8988T (cell line): Measurements from ENCODE around the gene ADCK1.

ENCODE experiments used
- DNase-seq: peaks from one replicate; pipeline ENCODE4 v3.0.0; 2011

Gene ADCK1

DNA sequence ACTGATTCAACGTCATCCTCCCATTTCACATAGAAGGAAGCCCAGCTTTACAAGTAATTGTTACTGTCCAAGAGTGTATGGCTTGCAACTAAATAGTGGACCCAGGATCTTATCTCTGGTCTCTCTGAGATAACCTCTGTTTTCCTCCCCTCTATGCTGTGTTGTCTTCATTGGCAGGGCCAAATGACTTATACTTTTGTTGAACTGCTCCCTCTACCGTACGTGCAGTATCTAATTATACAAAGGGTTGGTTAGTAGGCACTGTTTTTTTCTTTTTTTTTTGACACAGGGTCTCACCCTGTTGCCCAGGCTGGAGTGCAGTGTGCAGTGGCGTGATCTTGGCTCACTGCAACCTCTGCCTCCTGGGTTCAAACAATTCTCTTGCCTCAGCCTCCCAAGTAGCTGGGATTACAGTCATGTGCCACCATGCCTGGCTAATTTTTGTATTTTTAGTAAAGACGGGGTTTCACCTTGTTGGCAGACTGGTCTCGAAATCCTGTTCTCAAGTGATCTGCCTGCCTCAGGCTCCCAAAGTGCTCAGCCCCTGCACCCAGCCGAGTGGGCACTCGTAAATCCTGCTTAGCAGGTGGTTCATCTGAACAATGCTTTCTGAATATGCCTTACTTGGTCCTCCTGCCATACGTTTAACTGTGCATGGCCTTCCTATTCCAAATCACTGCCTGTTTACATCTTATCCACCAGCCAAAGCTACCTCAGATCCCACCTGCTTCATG is 162.1 kb downstream of the ADCK1 start:
- no peak for DNase-seq

DNA sequence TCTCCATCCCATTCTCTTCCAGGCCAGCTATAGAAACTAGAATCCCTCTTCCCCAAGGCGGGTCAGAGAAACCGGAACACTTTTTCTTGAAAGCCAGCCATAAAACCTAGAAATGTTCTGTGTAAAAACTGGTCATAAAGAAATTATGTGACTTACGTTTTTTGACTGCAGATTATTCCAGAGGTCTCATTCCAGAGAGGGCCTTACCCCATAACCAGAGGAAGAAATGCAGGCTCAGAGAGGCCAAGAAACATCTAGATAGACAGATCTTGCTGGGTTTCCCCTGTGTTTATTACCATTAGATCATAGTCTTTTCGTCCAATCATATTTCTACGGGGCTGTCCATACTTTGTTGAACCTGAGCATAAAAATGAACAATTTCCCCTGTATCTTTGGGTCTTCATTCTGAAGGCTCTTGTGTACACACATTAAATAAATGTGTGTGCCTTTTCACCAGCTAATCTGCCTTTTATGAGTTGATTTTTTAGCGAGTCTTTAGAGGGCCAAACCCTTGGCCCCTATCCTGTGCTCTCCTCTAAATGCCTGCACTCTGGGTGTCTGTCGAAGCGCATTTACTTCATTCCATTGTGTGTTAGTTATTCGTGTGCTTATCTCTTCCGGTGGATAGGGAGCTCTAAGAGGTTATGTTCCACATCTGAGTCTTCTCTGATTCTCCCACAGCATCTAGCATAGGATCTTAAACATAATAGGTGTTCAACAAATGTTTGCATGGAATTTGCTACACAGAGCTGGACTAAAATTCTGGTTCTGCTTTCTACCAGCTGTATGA is 163.0 kb downstream of the ADCK1 start:
- no peak for DNase-seq

DNA sequence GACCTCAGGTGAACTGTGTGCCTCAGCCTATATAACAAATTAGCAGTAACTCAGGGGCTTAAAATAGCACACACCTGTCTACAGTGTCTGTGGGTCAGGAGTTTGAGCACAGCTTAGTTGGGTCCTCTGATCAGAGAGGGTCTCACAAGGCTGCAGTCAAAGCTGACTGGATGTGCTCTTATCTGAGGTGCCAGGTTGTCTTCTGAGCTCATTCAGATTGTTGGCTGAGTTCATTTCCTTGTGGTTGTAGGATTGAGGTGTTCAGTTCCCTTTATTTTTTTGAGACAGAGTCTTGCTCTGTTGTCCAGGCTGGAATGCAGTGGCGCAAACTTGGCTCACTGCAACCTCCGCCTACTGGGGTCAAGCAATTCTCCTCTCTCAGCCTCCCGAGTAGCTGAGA is 164.7 kb downstream of the ADCK1 start:
- no peak for DNase-seq

DNA sequence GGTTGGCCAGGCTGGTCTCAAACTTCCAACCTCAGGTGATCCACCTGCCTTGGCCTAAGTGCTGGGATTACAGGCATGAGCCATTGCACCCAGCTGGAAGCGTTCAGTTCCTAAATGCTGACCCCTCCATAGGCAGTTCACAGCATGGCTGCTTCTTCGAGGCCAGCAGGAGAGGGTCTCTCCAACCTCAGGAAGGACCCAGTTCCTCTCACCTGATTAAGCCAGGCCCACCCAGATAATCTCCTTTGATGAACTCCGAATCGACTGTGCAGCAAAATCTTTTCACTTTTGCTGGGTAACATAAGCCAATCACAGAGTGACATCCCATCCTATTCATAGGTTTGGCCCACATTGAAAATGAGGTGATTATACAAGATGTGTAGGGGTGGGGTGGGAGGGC is 165.1 kb downstream of the ADCK1 start:
- DNase-seq = no peak

DNA sequence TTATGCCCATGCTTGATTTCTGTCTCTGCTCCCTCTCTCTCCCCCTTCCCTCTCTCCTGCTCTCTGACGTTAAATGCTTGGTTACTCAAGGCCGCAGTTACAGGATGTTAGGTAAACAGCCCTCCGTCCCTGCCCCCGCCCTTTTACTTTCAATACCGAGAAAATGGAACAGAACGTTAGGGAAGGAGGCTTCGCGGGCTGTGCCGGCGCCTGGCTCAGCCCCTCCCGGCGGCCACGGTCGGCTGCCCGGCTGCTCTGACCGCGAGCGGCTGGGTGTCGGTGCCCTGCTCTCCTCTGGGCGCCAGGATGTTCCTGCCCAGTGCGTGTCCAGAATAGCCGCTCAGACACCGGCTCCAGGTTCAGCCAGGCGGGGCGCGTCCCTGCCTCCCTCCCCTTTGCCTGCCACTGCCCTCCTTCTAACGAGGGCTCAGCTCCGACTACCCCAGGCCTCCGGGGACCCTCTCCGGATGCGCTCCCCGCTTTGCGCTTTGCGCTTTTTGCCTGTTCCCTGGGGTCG is 166.1 kb downstream of the ADCK1 start:
- DNase-seq = peak; percentile 35

DNA sequence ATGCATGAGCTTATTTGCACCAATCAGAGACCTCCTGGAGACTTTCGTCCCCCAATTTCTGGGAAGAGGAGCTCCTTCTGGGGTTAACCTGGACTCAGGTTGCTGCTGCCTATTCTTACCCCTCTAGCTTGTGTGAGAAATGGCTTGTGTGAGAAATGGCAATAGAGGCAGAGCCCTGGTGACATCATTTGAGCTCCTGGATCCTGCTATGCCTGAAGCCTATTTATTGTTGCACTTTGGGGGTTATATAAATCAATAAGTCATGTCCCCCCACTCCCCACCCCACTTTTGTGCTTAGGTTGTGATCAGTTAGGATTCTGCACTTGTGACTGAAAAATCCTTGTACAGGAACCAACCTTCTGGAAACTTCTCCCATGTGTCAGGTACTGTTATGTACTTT is 167.2 kb downstream of the ADCK1 start:
- DNase-seq = no peak

DNA sequence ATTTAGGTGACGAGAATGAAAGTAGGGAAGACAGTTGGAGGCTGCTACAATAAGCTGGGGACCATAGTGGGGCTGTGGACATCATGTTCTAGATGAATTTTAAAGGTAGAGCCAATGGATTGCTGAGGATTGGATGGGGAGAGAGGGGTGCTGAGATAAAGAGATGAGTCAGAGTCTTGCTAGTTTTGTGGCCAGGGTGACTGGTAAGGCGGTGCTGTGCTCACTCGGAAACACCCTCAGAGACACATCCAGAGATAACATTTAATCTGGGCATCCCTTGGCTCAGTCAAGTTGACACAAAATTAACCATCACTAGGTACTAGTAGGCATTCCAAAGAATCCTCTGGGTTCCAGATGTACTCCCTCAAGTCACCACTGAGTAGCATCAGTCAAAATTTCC is 170.7 kb downstream of the ADCK1 start:
- DNase-seq = no peak

DNA sequence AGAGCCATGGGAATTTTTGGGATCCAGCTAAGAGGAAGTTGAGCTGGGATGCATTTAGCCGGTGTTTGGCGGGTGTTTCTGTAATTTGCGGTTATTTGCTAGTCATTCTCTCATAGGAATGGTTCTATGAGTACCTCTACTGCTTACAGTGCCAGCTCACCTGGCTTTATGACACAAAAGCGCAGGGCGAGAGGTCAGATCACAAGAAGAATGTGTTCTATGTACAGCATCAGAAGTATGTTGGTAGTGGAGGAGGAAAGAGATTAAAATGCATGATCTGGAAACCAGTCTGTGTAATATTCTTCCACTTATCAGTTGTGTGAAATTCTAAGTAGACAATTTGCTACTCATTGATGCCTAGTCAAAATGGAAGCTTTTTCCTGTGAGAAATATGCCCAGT is 173.3 kb downstream of the ADCK1 start:
- no peak for DNase-seq

DNA sequence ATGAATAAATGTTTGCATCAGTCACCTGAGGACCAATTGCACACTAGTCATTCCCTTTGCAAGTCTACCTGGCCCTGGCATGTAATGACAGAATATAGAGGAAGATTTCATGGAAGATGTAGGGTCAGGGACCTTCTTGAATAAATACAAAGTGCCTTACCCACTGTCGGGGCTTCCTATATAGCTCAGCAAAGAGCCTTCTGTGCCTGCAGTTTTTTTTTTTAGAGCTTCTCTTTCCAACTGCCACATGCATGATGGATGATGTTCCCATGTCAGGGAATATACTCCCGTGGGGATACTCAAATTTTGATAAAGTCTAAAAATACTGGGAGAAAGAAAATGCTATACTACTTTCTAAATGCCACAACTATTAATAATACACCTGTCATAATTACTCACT is 176.7 kb downstream of the ADCK1 start:
- no peak for DNase-seq

DNA sequence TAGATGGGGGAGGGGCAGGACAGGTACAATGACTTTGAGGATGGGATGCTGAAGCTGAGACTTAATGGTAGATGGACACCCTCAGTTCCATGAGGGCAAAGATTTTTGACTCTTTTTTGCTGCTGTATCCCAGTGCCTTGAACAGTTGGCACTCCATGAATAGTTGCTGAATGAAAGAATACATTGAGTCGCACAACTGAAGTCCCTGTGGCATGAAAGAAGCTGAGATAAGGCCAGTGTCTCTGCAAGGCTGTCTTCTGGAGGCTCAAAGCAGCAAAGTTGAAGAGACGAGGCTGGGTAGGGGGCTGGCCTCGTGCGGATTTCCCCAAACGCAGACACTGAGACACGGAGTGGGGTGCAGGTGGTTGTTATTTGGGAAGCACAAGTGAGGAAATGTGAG is 179.3 kb downstream of the ADCK1 start:
- no peak for DNase-seq

DNA sequence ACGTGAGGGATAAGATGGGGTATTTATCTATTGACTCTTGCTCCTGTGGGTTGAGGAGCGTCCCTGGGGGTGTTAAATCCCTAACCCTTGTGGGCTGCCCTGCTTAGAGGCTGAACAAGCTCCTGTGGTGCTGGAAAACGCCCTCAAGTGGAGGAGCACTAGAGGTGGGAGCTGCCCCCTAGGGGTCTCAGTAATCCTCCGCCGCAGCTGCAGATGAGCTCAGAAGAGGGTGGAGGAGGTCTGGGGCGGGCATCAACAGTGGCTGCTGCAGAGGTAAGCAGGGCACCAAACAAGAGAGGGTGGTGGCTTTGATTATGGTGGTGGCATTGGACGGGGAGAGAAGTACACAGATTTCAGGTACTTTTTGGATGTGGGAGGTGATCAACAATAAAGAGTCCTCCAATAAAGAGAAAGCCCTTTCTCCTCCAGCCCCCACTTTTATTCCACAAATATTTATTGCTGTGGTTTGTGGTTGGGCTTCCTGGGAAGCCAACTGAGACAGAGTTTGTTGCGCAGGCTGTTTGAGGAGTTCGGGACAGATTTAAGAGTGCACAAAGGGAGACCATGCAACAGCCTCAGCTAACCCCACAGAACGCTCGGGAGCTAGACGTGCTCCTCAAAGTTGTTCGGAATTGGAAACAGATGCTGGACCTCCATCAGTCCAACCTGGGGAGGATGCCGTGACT is 179.9 kb downstream of the ADCK1 start:
- no peak for DNase-seq

DNA sequence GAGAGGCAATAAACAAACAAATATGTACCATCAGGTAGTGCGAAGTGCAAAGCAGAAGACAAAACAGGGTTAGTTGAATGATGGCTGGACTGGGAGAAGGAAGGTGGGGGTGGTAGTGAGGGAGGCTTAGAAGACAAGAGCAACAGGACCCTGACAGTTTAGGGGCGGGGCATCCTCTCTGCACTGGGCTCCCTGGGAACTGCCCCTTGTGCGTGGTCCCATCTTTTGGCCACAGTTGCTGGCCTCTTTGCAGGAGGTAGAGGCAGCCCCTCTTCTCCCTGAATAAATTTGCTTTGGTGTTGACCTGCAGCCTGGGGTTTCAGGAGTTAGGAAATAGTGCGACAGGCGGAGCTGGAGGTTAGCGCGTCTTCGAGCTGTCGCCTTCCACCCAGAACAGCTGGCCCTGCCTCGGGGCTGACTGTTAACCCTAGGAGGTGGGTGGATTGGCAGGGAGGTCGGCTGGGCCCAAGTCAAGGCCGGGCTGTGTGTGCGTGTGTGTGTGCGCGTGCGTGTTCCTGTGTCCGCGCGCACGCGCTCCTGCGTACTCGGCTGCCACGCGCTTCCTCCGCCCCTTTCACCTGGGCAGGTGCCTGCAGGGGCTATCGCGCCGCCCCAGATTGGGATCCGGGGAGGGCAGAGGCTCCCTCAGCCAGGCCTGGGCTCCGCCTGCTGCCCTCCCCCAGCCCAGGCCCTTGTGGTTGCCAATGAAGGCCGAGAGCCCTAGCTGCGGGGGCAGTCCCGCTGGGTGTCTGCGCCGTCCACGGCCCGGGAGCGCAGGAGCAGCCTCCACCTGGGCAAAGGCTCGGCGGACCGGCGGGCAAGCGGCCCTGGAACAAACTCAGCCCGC is 180.8 kb downstream of the ADCK1 start:
- no peak for DNase-seq
